NCI-H128 (cell line): ENCODE results near the gene LPIN3.

Source experiments
- DNase-seq: peaks from one replicate; lab custom pipeline; 2025; ENCODE audit not compliant: unreplicated experiment; lab: John Stamatoyannopoulos, UW

The LPIN3 gene

DNA sequence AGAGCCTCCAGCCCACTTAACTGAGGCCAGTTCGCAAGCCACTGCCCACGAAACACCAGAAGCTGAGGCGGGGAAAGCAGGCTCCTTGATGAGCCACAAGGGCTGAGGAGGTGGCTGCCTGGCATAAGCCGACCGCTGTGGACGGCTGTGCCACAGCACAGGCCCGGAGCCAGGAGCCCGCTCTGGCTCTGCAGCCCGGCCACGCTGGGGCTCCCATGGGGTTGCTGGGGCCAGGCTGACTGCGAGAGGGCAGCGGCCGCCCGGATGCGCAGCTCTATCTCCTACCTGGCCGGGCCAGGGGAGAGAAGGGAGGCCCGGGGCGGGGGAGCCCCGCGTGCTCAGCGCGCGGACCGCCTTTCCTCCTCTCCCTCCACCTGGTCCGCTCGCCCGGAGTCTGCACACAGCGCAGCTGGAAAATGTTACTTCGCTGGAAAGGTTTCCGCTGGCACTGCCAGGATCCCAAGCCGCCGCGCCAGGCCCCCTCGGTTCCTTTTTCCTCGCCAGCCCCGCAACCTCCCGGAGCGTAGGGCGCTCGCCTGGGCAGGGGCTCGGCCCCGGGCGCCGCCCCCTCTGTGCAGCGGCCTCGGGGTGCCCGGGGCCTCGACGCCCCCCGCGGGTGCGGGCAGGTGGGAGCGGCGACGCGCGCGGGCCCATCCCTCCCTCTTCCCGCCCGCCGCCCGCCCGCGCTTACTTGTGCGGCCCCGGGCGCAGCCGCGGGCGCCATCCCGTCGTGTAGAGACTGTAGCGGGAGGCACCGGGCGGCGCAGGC lies 25.3 kb downstream of the LPIN3 start:
- DNase-seq, result no peak

DNA sequence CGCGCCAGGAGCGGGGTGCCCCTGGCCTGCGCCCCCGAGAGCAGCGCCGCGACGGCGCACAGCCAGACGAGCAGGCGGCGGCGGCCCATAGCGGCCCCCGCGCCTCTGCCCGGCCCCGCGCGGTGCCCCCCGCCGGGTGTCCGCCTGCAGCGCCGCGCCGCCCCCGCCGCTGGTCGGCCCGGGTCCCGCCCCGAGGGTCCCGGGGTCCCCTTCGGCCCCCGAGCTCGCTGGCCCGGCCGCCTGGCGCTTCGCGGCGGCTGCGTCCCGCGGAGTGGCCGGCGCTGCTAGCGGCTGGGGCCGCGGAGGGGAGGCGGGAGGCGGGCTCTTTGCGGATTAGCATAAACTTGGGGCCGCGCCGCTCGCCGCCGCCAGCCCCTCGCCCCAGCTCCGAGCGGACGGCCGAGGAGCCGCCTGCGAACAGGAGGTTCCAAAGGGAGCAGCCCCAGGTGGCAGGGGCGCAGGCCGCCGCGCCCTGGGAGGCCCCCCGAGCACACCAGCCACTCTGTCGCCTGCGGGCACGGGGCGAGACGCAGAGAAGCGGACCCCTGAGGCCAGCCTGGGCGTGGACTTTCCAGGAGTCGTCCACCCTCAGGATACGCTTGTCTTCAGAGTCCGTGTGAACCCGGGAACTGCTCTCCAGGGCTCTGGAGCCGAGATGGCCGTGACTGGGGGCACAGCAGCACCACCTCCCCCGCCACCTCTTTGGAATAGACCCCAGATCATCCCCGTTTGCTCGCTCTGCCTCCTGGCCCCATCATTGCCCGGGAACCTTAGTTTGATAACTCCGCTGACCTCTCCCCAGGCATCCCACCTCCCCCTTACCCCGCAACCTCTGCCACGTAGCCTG lies 26.1 kb downstream of the LPIN3 start, which contains the start of gene EMILIN3:
EMILIN3 (minus strand) TSS at position 273 of the 847 bp plus-strand sequence; CDS start at position 89, 184 bp downstream.
- no peak for DNase-seq

DNA sequence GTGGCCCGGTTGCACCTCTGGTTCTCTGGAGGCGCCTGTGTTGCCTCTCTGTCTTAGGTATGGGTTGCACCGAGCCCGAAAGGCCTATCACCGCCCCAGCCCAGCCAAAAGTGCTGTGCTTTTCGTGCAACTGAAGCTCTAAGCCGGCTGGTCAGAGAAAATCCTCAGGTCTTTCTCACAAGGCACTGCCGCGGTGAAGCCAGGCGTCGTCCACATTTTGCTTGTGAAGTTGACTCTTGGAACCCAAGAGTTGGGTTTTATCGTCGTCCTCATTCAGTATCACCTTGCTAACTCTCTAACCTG lies 26.7 kb downstream of the LPIN3 start:
- no peak for DNase-seq

DNA sequence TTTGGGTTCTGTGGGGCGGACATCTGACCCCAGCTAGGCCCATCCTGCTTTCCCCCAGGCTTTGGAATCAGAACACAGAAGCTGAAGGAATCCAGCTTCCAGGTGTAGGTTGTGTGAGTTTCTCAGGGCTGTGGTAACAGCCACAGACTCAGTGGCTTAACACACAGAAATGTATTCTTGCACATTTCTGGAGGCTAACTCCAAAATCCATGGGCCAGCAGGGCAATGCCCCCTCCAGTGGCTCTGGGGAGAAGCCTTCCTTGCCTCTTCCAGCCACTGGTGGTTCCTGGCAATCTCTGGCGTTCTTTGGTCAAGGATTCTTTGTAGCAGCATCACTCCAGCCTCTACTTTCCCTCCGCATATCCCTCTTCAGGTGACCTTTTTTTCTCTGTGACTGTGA lies 27.3 kb downstream of the LPIN3 start:
- no peak for DNase-seq

DNA sequence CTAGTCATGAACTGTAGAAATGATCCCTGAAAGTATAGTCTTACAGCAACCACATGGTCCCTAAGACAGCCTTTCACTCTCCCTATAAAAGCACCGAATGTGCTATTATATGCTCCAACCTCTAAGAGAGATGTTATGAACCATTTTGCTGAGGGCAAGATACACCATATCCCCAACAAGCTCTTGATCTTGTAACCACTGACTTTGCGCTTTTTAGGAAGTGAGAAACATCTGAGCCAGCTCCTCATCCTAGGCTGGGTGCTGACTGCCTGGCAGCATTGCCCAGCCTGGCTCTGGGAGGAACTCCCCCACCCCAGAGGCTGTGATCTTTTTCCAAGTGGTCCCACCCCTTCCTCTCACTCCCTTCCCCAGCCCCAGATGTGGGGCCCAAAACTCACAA lies 29.1 kb downstream of the LPIN3 start:
- DNase-seq, result no peak

DNA sequence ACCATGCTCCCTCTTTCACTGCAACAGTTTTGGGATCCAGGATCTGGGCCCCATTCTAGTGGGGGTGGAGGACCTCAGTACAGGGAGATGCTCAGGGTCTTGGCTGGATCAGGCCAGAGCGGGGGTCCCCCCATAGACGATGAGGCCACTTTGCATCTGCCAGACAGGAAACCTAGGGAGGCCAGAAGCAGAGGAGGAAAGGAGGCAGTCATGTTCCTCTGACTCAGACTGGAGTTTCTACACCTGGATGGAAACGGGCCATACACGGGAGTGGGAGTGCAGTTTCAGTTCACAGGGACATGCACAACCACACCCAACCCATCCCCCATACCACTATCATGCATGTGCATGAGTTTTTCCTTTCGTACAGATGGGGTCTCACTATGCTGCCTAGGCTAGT lies 29.6 kb downstream of the LPIN3 start:
- no peak for DNase-seq

DNA sequence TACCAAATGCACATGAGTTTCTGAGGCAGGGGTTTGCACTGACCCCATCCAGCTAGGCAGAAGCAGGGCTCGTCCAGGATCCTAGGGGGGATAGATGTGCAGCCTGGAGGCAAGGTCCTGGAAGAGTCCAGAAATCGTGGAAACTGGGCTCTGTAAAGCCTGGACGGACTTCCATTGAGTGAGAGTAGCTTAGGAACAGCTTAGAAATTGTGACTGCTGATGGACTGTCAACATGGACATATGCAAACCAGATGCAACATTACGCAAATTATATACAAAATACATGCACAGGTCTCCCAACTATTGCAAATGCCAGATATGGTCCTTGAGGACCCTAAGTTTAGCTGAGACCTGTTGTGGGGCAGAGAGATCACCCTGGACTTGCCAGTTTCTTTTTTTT lies 30.8 kb downstream of the LPIN3 start:
- DNase-seq, result no peak

DNA sequence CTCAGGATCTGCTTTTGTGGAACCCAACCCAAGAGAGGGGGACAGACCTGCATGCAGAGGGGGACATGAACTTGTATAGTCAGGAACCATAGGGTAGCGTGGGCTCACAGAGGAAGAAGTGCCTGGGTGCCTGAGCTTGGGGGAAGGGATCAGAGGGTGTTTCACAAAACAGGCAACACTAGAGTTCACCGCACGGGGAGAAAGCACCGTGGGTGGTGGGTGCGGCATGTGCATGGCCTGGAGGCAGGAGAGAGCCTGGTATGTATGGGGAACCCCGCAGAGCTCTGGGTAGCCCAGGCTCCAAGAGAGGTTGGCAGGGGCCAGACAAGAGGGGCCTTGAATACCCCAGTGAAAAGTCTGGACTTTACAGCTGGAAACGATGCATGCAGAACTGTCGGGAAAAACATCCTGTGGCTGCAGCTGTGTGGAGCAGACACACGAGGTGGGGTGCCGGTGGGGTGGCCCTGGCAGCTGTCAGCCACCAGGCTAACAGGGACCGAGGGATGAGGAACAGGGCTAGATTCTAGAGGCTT lies 32.7 kb downstream of the LPIN3 start:
- no peak for DNase-seq

DNA sequence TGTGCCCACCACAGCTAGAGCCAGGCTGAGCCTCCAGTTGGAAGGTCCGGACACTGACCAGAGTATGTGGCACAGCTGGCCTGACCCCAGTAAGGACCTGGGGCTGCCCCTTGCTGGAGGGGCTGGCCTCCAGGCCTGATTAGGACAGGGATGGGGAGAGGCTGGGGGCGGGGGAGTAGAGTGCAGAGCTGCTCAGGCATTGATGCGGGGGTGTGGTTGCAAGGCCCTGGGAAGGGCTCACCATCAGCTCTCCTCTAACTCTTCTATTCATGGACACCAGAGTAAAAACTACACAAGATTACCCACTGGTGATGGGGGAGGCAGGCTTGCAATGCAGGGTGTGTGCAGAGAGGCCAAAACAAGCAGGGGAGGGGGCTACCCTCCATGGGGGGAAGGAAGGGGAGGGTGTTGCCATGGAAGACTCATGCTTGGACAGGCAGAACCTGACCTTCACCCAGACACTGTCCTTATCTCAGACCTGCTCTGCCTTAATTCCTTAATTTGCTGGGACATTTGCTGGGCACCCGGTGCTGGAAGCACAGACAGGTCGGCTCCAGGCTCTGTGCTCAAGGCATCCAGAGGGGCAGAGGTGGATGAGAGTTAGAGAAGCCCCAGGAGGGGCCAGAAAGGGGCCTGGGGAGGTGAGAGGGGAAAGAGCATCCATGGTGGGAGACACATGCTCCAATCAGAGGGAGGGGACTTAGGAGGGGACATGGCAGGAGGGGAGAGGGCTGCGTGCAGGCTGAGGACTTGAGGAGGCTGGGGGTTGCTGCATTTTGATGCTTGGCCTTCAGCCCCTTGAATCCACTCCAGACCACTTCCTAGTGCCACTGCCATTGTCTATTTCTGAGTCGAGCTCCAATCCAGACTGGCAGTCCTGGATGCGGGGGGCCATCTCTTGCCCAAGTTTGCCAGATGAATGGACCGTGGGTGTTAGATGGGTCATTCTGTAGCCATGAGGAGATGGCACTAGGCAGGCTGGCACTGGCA lies 33.6 kb downstream of the LPIN3 start:
- DNase-seq, result no peak

DNA sequence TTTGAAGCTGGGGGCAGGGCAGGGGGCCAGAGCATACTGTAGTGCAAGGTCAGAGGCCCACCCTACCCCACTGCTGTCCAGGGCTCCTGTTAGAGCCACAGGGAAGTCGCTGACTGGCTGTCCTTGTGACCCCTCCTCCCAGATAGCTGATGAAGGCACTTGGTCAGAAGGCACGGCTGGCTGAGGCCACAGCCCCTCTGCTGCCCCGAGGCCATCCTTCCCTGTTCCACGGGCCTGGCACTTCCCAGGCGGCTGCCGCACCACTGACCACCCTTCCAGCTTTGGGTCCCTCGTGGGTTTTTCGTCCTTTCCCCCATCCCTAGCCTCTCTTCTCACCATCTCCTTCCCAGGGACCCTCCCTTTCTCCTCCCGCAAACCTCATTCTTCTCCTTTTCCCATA lies 35.2 kb downstream of the LPIN3 start:
- no peak for DNase-seq

DNA sequence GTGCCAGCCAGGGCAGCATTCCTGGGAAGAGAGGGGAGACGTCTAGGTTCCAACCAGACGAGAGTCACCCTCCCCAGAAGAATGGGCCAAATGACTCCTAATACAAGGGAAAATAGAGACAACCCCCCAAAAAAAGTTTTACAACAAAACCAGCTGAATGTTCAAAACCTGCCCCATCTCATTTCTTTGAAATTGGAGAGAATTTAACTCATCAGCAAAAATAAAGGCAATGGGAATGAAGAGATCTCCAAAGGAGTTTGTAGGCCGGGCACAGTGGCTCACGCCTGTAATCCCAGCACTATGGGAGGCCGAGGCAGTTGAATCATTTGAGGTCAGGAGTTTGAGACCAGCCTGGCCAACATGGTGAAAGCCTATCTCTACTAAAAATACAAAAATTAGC lies 35.7 kb downstream of the LPIN3 start:
- DNase-seq, result no peak

DNA sequence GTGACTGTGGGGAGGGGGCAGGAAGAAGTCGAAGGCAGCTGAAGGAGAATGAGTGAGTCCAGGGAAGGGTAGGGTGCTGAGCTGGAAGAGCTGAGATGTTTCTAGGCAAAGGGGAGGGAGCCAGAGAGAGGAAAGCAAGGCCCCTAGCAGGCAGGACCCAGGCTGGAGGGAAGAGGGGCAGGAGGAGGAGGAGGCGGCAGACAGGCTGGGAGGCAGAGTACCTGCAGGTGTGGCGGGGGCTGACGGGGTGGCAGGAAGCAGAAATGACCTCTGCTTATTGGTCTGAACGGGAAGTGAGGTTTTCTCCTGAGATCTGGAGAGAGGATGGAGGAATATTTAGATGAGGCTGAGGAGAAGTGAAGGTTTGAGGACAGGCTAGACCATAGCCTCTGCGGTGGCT lies 36.7 kb downstream of the LPIN3 start:
- DNase-seq, result no peak

DNA sequence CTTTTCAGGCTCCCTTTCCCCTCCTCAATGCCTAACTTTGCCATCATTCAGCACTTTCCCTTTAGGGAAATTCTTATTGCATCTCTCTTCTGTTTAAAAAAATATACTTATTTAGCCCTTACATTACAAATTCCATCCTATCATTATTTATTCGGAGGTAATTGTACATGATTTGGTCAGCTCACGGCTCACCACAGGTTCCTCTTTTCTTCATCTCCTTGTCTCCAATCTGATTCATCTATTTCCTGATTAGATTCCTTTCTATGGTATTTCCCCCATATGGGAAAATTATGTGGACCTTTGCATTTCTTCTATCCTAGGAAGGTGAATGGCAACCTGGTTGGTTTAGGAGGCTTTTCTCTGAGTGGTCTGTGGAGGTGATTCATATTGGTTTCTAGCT lies 38.9 kb downstream of the LPIN3 start:
- DNase-seq, result no peak

DNA sequence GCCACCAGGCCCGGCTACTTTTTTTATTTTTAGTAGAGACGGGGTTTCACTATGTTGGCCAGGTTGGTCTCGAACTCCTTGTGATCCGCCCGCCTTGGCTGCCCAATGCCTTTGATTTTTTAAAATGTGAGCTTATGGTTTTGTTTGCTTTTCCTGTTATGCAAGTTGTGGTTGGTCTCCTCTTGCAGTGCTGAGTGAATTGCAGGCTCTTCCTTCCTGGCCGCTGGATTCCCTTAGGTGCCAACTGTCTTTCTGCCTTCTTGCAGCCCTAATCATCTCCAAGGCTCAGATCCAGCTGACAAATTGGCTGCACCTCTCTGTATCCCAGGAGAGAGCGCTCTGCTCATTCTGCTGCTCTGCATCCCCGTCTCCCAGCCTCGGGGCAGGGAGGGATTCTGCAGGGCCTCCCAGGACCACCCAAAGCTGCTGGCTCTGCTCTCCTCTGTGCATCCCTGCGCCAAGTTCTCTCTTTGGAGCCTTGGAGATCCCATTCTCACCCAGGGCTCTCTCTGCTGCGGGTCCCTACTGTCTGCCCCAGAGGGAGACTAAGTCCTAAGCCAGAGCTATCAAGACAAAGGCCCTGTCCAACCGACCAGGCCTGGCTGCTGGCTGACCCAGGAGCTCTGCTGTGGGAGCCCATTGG lies 40.1 kb downstream of the LPIN3 start:
- DNase-seq, result no peak

DNA sequence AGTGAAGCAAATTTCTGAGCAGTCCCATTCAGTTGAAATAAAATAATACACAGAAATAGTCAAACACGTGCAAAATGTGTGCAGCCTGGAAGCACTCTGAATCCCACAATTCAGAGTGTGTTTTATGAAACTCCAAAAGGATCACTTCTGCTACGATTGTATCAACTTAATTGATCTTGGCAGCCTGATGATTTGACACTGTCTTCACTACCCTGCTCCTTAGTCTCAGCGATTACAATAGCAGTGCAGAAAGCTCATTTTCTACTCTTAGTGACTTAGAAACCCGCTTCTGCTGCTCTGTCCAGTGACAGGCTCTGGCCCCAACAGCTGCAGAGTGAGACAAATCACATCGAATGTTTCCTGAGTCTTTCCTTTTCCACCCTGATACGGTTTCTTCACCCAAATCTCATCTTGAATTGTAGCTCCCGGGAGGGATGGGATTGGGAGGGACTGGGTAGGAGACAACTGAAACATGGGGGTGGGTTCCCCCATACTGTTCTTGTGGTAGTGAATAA lies 42.2 kb downstream of the LPIN3 start:
- no peak for DNase-seq

DNA sequence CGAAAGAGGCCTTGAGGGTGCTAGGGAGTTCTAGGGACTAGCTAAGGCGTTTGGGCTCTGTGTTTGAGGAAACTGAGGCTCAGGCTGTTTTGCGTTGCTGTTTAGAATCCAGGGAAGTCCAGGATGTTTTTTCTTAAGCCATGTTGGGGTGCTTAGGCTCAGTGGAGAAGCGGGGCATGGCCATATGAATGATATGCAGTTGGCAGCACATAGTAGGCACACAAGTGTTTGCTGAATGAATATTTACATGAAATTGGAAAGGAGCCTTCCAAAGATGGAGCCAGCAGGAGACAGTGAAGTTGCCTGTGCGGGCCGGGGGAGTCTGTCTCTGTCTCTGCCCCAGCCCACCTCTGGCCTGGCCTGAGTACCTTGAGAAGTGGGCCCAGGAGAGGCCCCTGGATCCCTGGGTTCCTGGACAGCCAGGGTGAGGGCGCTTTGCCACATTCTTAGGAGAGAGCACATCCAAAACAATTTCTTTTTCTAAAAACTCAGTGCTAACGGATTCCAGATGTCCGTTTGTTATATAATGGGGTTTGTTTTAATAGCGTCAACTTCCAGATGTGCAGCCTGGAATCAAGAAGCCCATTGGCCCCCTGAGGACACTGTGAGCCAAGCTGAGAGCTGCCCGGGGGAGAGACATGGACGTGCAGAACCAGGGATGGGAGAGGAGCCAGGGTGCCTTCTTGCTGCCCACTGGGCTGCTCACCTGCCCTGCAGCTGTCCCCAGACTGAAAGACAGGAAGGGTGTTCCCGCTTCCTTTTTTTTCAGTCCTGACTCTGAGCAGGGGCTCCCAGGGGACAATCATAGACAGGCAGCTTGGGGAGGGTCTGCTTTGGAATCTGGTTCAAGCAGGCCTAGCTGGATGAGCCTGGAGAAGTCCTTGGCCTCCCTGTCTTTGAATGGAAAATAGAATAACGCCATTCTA lies 46.1 kb downstream of the LPIN3 start:
- no peak for DNase-seq

DNA sequence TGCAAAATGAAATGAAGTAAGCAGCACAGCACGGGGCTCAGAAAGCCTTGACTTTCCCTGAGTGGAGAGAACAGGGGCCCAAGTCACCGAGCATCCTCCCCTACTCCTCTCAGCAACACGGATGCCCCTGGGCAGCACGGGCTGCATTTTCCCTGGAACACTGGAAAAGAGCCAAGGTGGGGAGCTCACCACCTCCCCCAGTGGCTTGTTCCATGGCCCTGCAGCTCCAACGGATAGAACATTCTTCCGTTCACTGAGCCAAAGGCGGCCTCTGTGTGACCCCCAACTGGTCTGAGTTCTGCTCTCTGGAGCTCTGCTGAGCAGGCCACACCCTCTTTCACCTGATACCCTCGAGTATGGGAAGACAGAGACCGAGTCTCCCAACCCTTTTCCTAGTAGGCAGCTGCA lies 46.8 kb downstream of the LPIN3 start:
- no peak for DNase-seq

DNA sequence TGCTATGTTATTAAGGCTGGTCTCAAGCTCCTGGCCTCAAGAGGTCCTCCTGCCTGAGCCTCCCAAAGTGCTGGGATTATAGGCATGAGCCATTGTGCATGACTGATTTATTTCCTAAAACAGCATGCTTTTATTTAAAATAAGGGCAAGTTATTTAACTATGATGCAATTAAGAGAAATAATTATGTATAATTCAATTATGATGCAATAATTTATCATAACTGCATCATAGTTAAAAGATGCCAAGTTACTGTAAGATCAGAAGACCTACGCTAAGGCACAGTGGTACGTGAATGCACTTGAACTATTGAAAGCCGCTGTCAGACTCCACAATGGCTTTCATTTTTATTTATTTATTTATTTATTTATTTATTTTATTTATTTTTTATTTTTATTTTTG lies 50.3 kb downstream of the LPIN3 start:
- no peak for DNase-seq

DNA sequence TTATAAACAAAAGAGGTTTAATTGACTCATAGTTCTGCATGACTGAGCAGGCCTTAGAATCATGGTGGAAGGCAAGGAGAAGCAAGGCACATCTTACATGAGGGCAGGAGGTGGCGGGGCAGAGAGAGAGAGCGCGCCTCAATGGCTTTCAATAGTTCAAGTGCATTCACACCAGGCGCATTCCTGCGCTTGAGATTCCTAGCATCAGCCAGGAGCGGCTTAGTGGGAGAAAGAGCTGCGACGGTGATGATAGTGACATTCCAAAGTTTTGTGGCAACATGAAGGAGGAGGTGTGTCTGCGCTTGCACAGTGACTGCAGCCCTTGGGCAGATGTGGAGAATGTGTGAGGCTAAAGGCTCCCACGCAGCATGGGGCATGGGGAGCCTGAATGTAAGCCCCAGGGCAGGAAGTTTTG lies 51.0 kb downstream of the LPIN3 start:
- no peak for DNase-seq
